HG03521 (cell line): ENCODE results near the gene CXorf65.

Source experiments
- ATAC-seq: cut with Tn5 transposase; IDR thresholded peaks from one replicate; pipeline ENCODE4 v1.9.1; 2021; ENCODE audit warnings: mild to moderate bottlenecking, moderate library complexity; ENCODE audit not compliant: unreplicated experiment

The CXorf65 gene

GRCh38 chrX:71107762-71108360, 1.3 kb upstream of the CXorf65 start:
- ATAC-seq = no peak

GRCh38 chrX:71107245-71107644, 705 bp upstream of the CXorf65 start:
- ATAC-seq = no peak

GRCh38 chrX:71105628-71106027, 912 bp downstream of the CXorf65 start:
- no peak for ATAC-seq

- no peak for ATAC-seq
Measured at GRCh38 chrX:71103110-71103983, 3.2 kb downstream of the CXorf65 start.

GRCh38 chrX:71102292-71102691, 4.2 kb downstream of the CXorf65 start:
- ATAC-seq = no peak

GRCh38 chrX:71100581-71101505, 5.7 kb downstream of the CXorf65 start:
- no peak for ATAC-seq

GRCh38 chrX:71099736-71100135, 6.8 kb downstream of the CXorf65 start:
- ATAC-seq = no peak

- no peak for ATAC-seq
Measured at GRCh38 chrX:71098951-71099506, 7.5 kb downstream of the CXorf65 start.

- ATAC-seq = no peak
Measured at GRCh38 chrX:71098302-71098701, 8.2 kb downstream of the CXorf65 start.

GRCh38 chrX:71096760-71097032, 9.8 kb downstream of the CXorf65 start:
- no peak for ATAC-seq

GRCh38 chrX:71095981-71096759, 10.4 kb downstream of the CXorf65 start:
- ATAC-seq = no peak

- peak; percentile 95 for ATAC-seq
Measured at GRCh38 chrX:71095555-71095980, 11.0 kb downstream of the CXorf65 start, which contains the start of gene FOXO4. Gene FOXO4 (plus strand): TSS chrX:71095851. CDS start chrX:71096529, 678 bp downstream.

GRCh38 chrX:71095033-71095432, 11.5 kb downstream of the CXorf65 start:
- no peak for ATAC-seq

GRCh38 chrX:71091263-71091662, 15.3 kb downstream of the CXorf65 start:
- ATAC-seq = no peak

- no peak for ATAC-seq
Measured at GRCh38 chrX:71085900-71086299, 20.6 kb downstream of the CXorf65 start.

- no peak for ATAC-seq
Measured at GRCh38 chrX:71082822-71083221, 23.7 kb downstream of the CXorf65 start.

- ATAC-seq = no peak
Measured at GRCh38 chrX:71082124-71082647, 24.4 kb downstream of the CXorf65 start.

- ATAC-seq = no peak
Measured at GRCh38 chrX:71081330-71082123, 25.0 kb downstream of the CXorf65 start.

- ATAC-seq = no peak
Measured at GRCh38 chrX:71070531-71070930, 36.0 kb downstream of the CXorf65 start.
